Endothelial cell of umbilical vein (primary cell): ENCODE measurements around the gene PKN1. TPM values are rescaled to one million over a fixed set of nuclear protein-coding genes. Genes with fewer than 3 reads are reported as not detected.
"Not testable (repeated sequence)": the region's sequence is repeated elsewhere in the genome, so short reads cannot be mapped to it uniquely, and the experiment has no call there.

Experiments used
- BruUV-seq: library from RNA; stranded (reverse); fragments of 400-500 nt; replicated peaks from 2 replicates; lab custom pipeline; 2021; lab: Mats Ljungman, UMichigan
- CTCF ChIA-PET: fragments of 300-600, 350-600 bp; sonication (Branson Sonifier 250); formaldehyde crosslinking; loops from one replicate; lab custom pipeline; 2021; ENCODE audit warnings: antibody characterized with exemption, inconsistent platforms; lab: Charles Lee
- POLR2A ChIA-PET: fragments of 300-600, 350-600 bp; sonication (Branson Sonifier 250); formaldehyde crosslinking; loops from one replicate; lab custom pipeline; 2021; ENCODE audit warnings: antibody characterized with exemption, inconsistent platforms; lab: Charles Lee
- DNase-seq: peaks from one replicate; pipeline ENCODE4 v3.0.0-alpha.2; 2011; ENCODE audit warnings: low read depth, low spot score
- FAIRE-seq: peaks from 2 replicates; lab custom pipeline; 2011; peaks lifted over from hg19 to GRCh38; lab: Jason Lieb, UNC
- H2AFZ ChIP-seq: 2 replicates; pipeline ENCODE4 v1.6.0; 2012; ENCODE audit warnings: low read depth, low read length, control low read depth, inconsistent platforms
- H3K27ac ChIP-seq: 2 replicates; pipeline ENCODE4 v1.5.1; 2011; ENCODE audit warnings: low read depth, mild to moderate bottlenecking, control low read depth, low read length, moderate library complexity; ENCODE audit not compliant: insufficient read depth
- H3K27me3 ChIP-seq, 2 experiments: 2 replicates each; pipeline versions ENCODE4 v1.6.0 to v1.6.1; 2011; ENCODE audit warnings: low read length in 2 of 2, mixed read lengths in 1 of 2; ENCODE audit not compliant: control insufficient read depth in 2 of 2, insufficient read depth in 2 of 2
- H3K36me3 ChIP-seq, 2 experiments: 2 replicates in 1 of 2; 3 replicates in 1 of 2; pipeline ENCODE4 v1.5.1; 2011; ENCODE audit warnings: low read length in 2 of 2, mild to moderate bottlenecking in 1 of 2, moderate library complexity in 1 of 2; ENCODE audit not compliant: control insufficient read depth in 2 of 2, insufficient read depth in 2 of 2; ENCODE audit errors: extremely low read depth in 1 of 2
- H3K4me1 ChIP-seq: 3 replicates; pipeline ENCODE4 v1.5.1; 2011; ENCODE audit warnings: mild to moderate bottlenecking, low read length; ENCODE audit not compliant: control insufficient read depth, insufficient read depth; ENCODE audit errors: extremely low read depth
- H3K4me2 ChIP-seq: 2 replicates; pipeline ENCODE4 v1.6.1; 2011; ENCODE audit warnings: low read length, control low read depth, mixed read lengths; ENCODE audit not compliant: insufficient read depth
- H3K4me3 ChIP-seq, 3 experiments: fragments of 200-600 bp in 1 of 3; sonication (generic), shearing (Covaris generic) in 1 of 3; replicated peaks in 1 of 3; 2 replicates each; pipeline ENCODE4 v1.5.1; 2011 to 2016; ENCODE audit warnings: control low read depth in 3 of 3, low read length in 3 of 3, mild to moderate bottlenecking in 2 of 3, inconsistent platforms in 1 of 3, low read depth in 1 of 3, moderate library complexity in 1 of 3; ENCODE audit not compliant: insufficient read depth in 1 of 3
- H3K79me2 ChIP-seq: 2 replicates; pipeline ENCODE4 v1.6.0; 2012; ENCODE audit warnings: low read length, inconsistent platforms; ENCODE audit not compliant: control insufficient read depth, insufficient read depth
- H3K9ac ChIP-seq: replicated peaks from 2 replicates; pipeline ENCODE3; 2011; ENCODE audit warnings: low read length, control low read depth; ENCODE audit not compliant: insufficient read depth; ENCODE audit errors: extremely low read depth
- H3K9me1 ChIP-seq: replicated peaks from 3 replicates; pipeline ENCODE4 v1.6.0; 2011; ENCODE audit warnings: mild to moderate bottlenecking, low read length; ENCODE audit not compliant: control insufficient read depth, insufficient read depth; ENCODE audit errors: extremely low read depth
- H3K9me3 ChIP-seq: replicated peaks from 2 replicates; pipeline ENCODE4 v1.5.1; 2012; ENCODE audit warnings: low read length, inconsistent platforms; ENCODE audit not compliant: control insufficient read depth, insufficient read depth
- H4K20me1 ChIP-seq: replicated peaks from 2 replicates; pipeline ENCODE3; 2011; ENCODE audit warnings: mild to moderate bottlenecking, low read length; ENCODE audit not compliant: control insufficient read depth, insufficient read depth; ENCODE audit errors: extremely low read depth
- CTCF ChIP-seq, 2 donors: IDR thresholded peaks; 1 replicate in 1 of 2; 2 replicates in 1 of 2; pipeline ENCODE4 v1.5.1; 2011; ENCODE audit warnings: low read length in 2 of 2, mild to moderate bottlenecking in 2 of 2, moderate library complexity in 2 of 2, control low read depth in 1 of 2, inconsistent platforms in 1 of 2, low read depth in 1 of 2; ENCODE audit not compliant: insufficient read depth in 1 of 2; ENCODE audit errors: extremely low read depth in 1 of 2
- EZH2 ChIP-seq: IDR thresholded peaks from 2 replicates; pipeline ENCODE4 v1.6.1; 2012; ENCODE audit warnings: borderline replicate concordance, low read depth, mild to moderate bottlenecking, moderate library complexity, low read length, inconsistent platforms; ENCODE audit not compliant: severe bottlenecking
- FOS ChIP-seq: IDR thresholded peaks from 2 replicates; pipeline ENCODE4 v1.6.1; 2011; ENCODE audit warnings: mild to moderate bottlenecking, low read length, moderate library complexity, borderline replicate concordance; ENCODE audit not compliant: insufficient read depth
- GATA2 ChIP-seq: IDR thresholded peaks from 2 replicates; pipeline ENCODE4 v1.7.0; 2011; ENCODE audit warnings: low read depth, mild to moderate bottlenecking, moderate library complexity, mixed read lengths, low read length; ENCODE audit not compliant: insufficient read length, insufficient read depth
- JUN ChIP-seq: IDR thresholded peaks from 2 replicates; pipeline ENCODE4 v1.6.1; 2011; ENCODE audit warnings: borderline replicate concordance, low read depth; ENCODE audit not compliant: insufficient read length, insufficient read depth
- MAX ChIP-seq: IDR thresholded peaks from 2 replicates; pipeline ENCODE4 v1.6.1; 2011; ENCODE audit not compliant: insufficient read depth, insufficient read length
- MYC ChIP-seq: IDR thresholded peaks from one replicate; pipeline ENCODE4 v1.6.1; 2011; ENCODE audit warnings: mild to moderate bottlenecking, low read depth, low read length
- POLR2A ChIP-seq: IDR thresholded peaks from 2 replicates; pipeline ENCODE4 v1.6.1; 2012; ENCODE audit warnings: low read depth, mild to moderate bottlenecking, control low read depth, low read length
- POLR2AphosphoS5 ChIP-seq: IDR thresholded peaks from 2 replicates; pipeline ENCODE4 v1.6.1; 2012; ENCODE audit warnings: low read depth, mild to moderate bottlenecking, control low read depth, low read length, moderate library complexity; ENCODE audit not compliant: insufficient read depth
- dilution Hi-C: fragments of 300-500 bp; cut with MboI; formaldehyde crosslinking; loops from one replicate; pipeline ENCODE4 v1.15.0; 2019; ENCODE audit warnings: low sequenced_read_pairs; ENCODE audit not compliant: extremely low pct_ligation_motif_present
- intact Hi-C: fragments of 100-400 bp; cut with micrococcal nuclease; formaldehyde crosslinking; loops from one replicate; pipeline ENCODE4 v1.10.0; 2022
- polyA plus RNA-seq, 4 experiments: library from polyadenylated mRNA; depleted of rRNA in 3 of 4; stranded (reverse) in 3 of 4; unstranded in 1 of 4; fragments of >200 nt; gene quantifications; 2 replicates each; pipeline versions ENCODE4 v1.2.1 to v1.2.3, GENCODE V29; 2011 to 2012; ENCODE audit warnings: missing spikeins in 1 of 4
- total RNA-seq: library from RNA; stranded (reverse); gene quantifications from 2 replicates; pipeline ENCODE4 v1.2.3, GENCODE V29; 2021

Gene PKN1
- total and polyA plus RNA-seq, 2 donors (not counting 3 experiments of a cell fraction or from before 2014, with no cell fraction given) = 148 to 302 TPM

GRCh38 chr19:14450876-14451275 lies 17.8 kb downstream of the PKN1 start:
- no peaks in the 10 kb centered on the region for H3K27me3 ChIP-seq
- peaks cover 16 to 52% of the 10 kb centered on the region in 2 experiments for H3K36me3 ChIP-seq
- H3K4me2 ChIP-seq = no peak overlapping the region
- TF ChIP-seq MYC = no peak
- TF ChIP-seq JUN = no peak
- TF ChIP-seq FOS = no peak
- TF ChIP-seq MAX = no peak
- TF ChIP-seq EZH2 = no peak
- TF ChIP-seq POLR2AphosphoS5 = no peak
- TF ChIP-seq GATA2 = no peak
- no peak for TF ChIP-seq POLR2A
- no peak for TF ChIP-seq CTCF (IDR thresholded peaks at IDR 0.05; ENCODE audit: extremely low read depth in 1 of 2, insufficient read depth in 1 of 2, low read depth in 1 of 2, low read length in 2 of 2)
- POLR2A ChIA-PET = no interaction called here
- H3K9me3 ChIP-seq = no peaks in the 10 kb centered on the region
- intact Hi-C loops (loop anchor here (1.0 kb wide), 1 partner anchor 11 kb away; no protein-coding TSS in a partner anchor), dilution Hi-C loops (no loop called here)
- H3K4me3 ChIP-seq = no peak overlapping the region
- no peak for DNase-seq
- no peak overlapping the region for H2AFZ ChIP-seq
- H3K9me1 ChIP-seq = no peaks in the 10 kb centered on the region
- H3K9ac ChIP-seq = no peak overlapping the region
- H3K79me2 ChIP-seq = no peaks in the 10 kb centered on the region
- CTCF ChIA-PET = interaction anchor here (1.0 to 1.3 kb wide), 2 partner anchors 17 to 21 kb away, joined by 3 to 6 read pairs; no protein-coding TSS in a partner anchor
- H3K4me1 ChIP-seq = no peaks in the 10 kb centered on the region
- FAIRE-seq = no peak
- no peaks in the 10 kb centered on the region for H4K20me1 ChIP-seq
- no peak overlapping the region for H3K27ac ChIP-seq
- no TSS peak for BruUV-seq

- H3K4me1 ChIP-seq, intact Hi-C loops, H3K9ac ChIP-seq, H3K9me3 ChIP-seq, BruUV-seq, H3K79me2 ChIP-seq, H3K4me2 ChIP-seq, H3K4me3 ChIP-seq, H3K27me3 ChIP-seq, H3K9me1 ChIP-seq, H2AFZ ChIP-seq, CTCF ChIA-PET, DNase-seq, H4K20me1 ChIP-seq, FAIRE-seq, H3K27ac ChIP-seq, dilution Hi-C loops, POLR2A ChIA-PET: not testable (repeated sequence)
- peaks cover 12 to 40% of the 10 kb centered on the region in 2 experiments for H3K36me3 ChIP-seq
Measured at GRCh38 chr19:14452303-14452702, 19.2 kb downstream of the PKN1 start.
